GM23338 (cell line): ENCODE measurements around the gene DNAJC4.

Experiments used
- CREB1 ChIP-seq: fragments of 250-450 bp; sonication (Bioruptor Pico); IDR thresholded peaks from 2 replicates; pipeline ENCODE4 v1.5.0; 2020; ENCODE audit warnings: low read depth, mild to moderate bottlenecking, moderate library complexity
- EZH2 ChIP-seq: fragments of 200-600 bp; sonication (generic); IDR thresholded peaks from one replicate; pipeline ENCODE4 v1.8.0; 2017; ENCODE audit warnings: antibody characterized with exemption, mild to moderate bottlenecking, low read depth; ENCODE audit not compliant: unreplicated experiment
- EZH2phosphoT487 ChIP-seq: fragments of 200-600 bp; sonication (generic); IDR thresholded peaks from one replicate; pipeline ENCODE4 v1.8.1; 2018; ENCODE audit warnings: antibody characterized with exemption; ENCODE audit not compliant: unreplicated experiment
- NANOG ChIP-seq: IDR thresholded peaks from 2 replicates; pipeline ENCODE4 v1.6.1; 2016; ENCODE audit warnings: antibody characterized with exemption, borderline replicate concordance
- POLR2AphosphoS5 ChIP-seq: IDR thresholded peaks from 2 replicates; pipeline ENCODE4 v1.6.1; 2016; ENCODE audit warnings: antibody characterized with exemption, low read depth
- STAT1 ChIP-seq: IDR thresholded peaks from one replicate; pipeline ENCODE4 v1.6.1; 2016; ENCODE audit warnings: antibody characterized with exemption; ENCODE audit not compliant: unreplicated experiment
- TF ChIP-seq, protein P1 (sequence below), 2 experiments: fragments of 200-600 bp in 1 of 2; sonication (generic) in 1 of 2; conservative IDR thresholded peaks; 2 replicates each; pipeline versions ENCODE4 v1.5.1 to v1.6.1; 2016 to 2017; ENCODE audit warnings: antibody characterized with exemption in 2 of 2, low read depth in 2 of 2, mild to moderate bottlenecking in 2 of 2, moderate library complexity in 1 of 2
- TF ChIP-seq, protein P2 (sequence below): IDR thresholded peaks from one replicate; pipeline ENCODE4 v1.6.1; 2018; ENCODE audit warnings: antibody characterized with exemption; ENCODE audit not compliant: unreplicated experiment
- TF ChIP-seq, protein P3 (sequence below): IDR thresholded peaks from 2 replicates; pipeline ENCODE4 v1.6.1; 2016; ENCODE audit warnings: antibody characterized with exemption

GRCh38 chr11:64252003-64252872, 21.9 kb downstream of the DNAJC4 start:
- TF ChIP-seq, protein P1, sequence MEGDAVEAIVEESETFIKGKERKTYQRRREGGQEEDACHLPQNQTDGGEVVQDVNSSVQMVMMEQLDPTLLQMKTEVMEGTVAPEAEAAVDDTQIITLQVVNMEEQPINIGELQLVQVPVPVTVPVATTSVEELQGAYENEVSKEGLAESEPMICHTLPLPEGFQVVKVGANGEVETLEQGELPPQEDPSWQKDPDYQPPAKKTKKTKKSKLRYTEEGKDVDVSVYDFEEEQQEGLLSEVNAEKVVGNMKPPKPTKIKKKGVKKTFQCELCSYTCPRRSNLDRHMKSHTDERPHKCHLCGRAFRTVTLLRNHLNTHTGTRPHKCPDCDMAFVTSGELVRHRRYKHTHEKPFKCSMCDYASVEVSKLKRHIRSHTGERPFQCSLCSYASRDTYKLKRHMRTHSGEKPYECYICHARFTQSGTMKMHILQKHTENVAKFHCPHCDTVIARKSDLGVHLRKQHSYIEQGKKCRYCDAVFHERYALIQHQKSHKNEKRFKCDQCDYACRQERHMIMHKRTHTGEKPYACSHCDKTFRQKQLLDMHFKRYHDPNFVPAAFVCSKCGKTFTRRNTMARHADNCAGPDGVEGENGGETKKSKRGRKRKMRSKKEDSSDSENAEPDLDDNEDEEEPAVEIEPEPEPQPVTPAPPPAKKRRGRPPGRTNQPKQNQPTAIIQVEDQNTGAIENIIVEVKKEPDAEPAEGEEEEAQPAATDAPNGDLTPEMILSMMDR (conservative IDR thresholded peaks at IDR 0.05; ENCODE audit: low read depth in 2 of 2), result peak; percentile 48 to 52
- TF ChIP-seq, protein P2, sequence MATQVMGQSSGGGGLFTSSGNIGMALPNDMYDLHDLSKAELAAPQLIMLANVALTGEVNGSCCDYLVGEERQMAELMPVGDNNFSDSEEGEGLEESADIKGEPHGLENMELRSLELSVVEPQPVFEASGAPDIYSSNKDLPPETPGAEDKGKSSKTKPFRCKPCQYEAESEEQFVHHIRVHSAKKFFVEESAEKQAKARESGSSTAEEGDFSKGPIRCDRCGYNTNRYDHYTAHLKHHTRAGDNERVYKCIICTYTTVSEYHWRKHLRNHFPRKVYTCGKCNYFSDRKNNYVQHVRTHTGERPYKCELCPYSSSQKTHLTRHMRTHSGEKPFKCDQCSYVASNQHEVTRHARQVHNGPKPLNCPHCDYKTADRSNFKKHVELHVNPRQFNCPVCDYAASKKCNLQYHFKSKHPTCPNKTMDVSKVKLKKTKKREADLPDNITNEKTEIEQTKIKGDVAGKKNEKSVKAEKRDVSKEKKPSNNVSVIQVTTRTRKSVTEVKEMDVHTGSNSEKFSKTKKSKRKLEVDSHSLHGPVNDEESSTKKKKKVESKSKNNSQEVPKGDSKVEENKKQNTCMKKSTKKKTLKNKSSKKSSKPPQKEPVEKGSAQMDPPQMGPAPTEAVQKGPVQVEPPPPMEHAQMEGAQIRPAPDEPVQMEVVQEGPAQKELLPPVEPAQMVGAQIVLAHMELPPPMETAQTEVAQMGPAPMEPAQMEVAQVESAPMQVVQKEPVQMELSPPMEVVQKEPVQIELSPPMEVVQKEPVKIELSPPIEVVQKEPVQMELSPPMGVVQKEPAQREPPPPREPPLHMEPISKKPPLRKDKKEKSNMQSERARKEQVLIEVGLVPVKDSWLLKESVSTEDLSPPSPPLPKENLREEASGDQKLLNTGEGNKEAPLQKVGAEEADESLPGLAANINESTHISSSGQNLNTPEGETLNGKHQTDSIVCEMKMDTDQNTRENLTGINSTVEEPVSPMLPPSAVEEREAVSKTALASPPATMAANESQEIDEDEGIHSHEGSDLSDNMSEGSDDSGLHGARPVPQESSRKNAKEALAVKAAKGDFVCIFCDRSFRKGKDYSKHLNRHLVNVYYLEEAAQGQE, result no peak
- peak; percentile 64 for TF ChIP-seq POLR2AphosphoS5
- no peak for TF ChIP-seq EZH2phosphoT487
- TF ChIP-seq EZH2, result no peak
- TF ChIP-seq, protein P3, sequence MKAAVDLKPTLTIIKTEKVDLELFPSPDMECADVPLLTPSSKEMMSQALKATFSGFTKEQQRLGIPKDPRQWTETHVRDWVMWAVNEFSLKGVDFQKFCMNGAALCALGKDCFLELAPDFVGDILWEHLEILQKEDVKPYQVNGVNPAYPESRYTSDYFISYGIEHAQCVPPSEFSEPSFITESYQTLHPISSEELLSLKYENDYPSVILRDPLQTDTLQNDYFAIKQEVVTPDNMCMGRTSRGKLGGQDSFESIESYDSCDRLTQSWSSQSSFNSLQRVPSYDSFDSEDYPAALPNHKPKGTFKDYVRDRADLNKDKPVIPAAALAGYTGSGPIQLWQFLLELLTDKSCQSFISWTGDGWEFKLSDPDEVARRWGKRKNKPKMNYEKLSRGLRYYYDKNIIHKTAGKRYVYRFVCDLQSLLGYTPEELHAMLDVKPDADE, result no peak
- TF ChIP-seq STAT1, result no peak
- 0 out of 2 replicates have a peak, but pooled peaks have one; percentile 3 for TF ChIP-seq CREB1
- TF ChIP-seq NANOG, result no peak
